H9 (cell line): ENCODE measurements around the gene TBX1. TPM values are rescaled to one million over a fixed set of nuclear protein-coding genes. Genes with fewer than 3 reads are reported as not detected.

Experiments
- DNase-seq: peaks from one replicate; pipeline ENCODE4 v3.0.0-alpha.2; 2017
- H2AFZ ChIP-seq: one replicate; pipeline ENCODE4 v1.6.1; 2013; ENCODE audit warnings: mild to moderate bottlenecking, low read length, control low read depth, moderate library complexity
- H2AK5ac ChIP-seq: 2 replicates; pipeline ENCODE4 v1.6.1; 2013; ENCODE audit warnings: low read length, control low read depth, mixed read lengths; ENCODE audit not compliant: insufficient read length
- H2BK120ac ChIP-seq: one replicate; pipeline ENCODE4 v1.6.1; 2013; ENCODE audit warnings: low read depth, mild to moderate bottlenecking, low read length, control low read depth, inconsistent platforms; ENCODE audit not compliant: poor library complexity, severe bottlenecking
- H2BK12ac ChIP-seq: 2 replicates; pipeline ENCODE4 v1.6.1; 2013; ENCODE audit warnings: low read length, control low read depth, mixed read lengths, low read depth; ENCODE audit not compliant: insufficient read length
- H2BK15ac ChIP-seq: 2 replicates; pipeline ENCODE4 v1.6.1; 2013; ENCODE audit warnings: low read depth, low read length, control low read depth
- H2BK20ac ChIP-seq: one replicate; pipeline ENCODE4 v1.6.1; 2013; ENCODE audit warnings: low read depth, mild to moderate bottlenecking, low read length, control low read depth, inconsistent platforms; ENCODE audit not compliant: poor library complexity, severe bottlenecking
- H2BK5ac ChIP-seq: 2 replicates; pipeline ENCODE4 v1.6.1; 2013; ENCODE audit warnings: low read length, control low read depth, mixed read lengths; ENCODE audit not compliant: insufficient read length
- H3K14ac ChIP-seq: 2 replicates; pipeline ENCODE4 v1.6.1; 2013; ENCODE audit warnings: low read length, control low read depth; ENCODE audit not compliant: insufficient read depth
- H3K18ac ChIP-seq: 2 replicates; pipeline ENCODE4 v1.6.1; 2013; ENCODE audit warnings: low read depth, mild to moderate bottlenecking, mixed read lengths, low read length, control low read depth; ENCODE audit not compliant: insufficient read length
- H3K23ac ChIP-seq: 2 replicates; pipeline ENCODE4 v1.6.1; 2013; ENCODE audit warnings: low read length, control low read depth, mixed read lengths, low read depth; ENCODE audit not compliant: insufficient read length
- H3K23me2 ChIP-seq: 2 replicates; pipeline ENCODE4 v1.6.1; 2013; ENCODE audit warnings: low read depth, mild to moderate bottlenecking, mixed read lengths, low read length, control low read depth; ENCODE audit not compliant: insufficient read length, poor library complexity, severe bottlenecking
- H3K27ac ChIP-seq: 2 replicates; pipeline ENCODE4 v1.5.1; 2013; ENCODE audit warnings: low read length, control low read depth, mixed read lengths, low read depth; ENCODE audit not compliant: insufficient read length
- H3K27me3 ChIP-seq: 2 replicates; pipeline ENCODE4 v1.6.1; 2013; ENCODE audit warnings: low read length, control low read depth, inconsistent platforms; ENCODE audit not compliant: insufficient read depth
- H3K4ac ChIP-seq: 2 replicates; pipeline ENCODE4 v1.6.1; 2013; ENCODE audit warnings: low read depth, mild to moderate bottlenecking, control low read depth, inconsistent platforms, low read length, moderate library complexity
- H3K4me1 ChIP-seq: 2 replicates; pipeline ENCODE4 v1.6.1; 2013; ENCODE audit warnings: low read length, control low read depth, inconsistent platforms; ENCODE audit not compliant: insufficient read depth
- H3K4me2 ChIP-seq: 2 replicates; pipeline ENCODE4 v1.6.1; 2013; ENCODE audit warnings: low read length, control low read depth, mixed read lengths; ENCODE audit not compliant: insufficient read length, insufficient read depth
- H3K56ac ChIP-seq: 2 replicates; pipeline ENCODE4 v1.6.1; 2013; ENCODE audit warnings: low read depth, mild to moderate bottlenecking, mixed read lengths, low read length, control low read depth; ENCODE audit not compliant: insufficient read length
- H3K79me1 ChIP-seq: 2 replicates; pipeline ENCODE4 v1.6.1; 2013; ENCODE audit warnings: low read depth, mild to moderate bottlenecking, moderate library complexity, low read length, control low read depth, inconsistent platforms; ENCODE audit not compliant: insufficient read depth, poor library complexity, severe bottlenecking
- H3K79me2 ChIP-seq: 2 replicates; pipeline ENCODE4 v1.6.1; 2013; ENCODE audit warnings: low read length, control low read depth, inconsistent platforms; ENCODE audit not compliant: insufficient read depth
- H3K9ac ChIP-seq: 2 replicates; pipeline ENCODE4 v1.6.1; 2013; ENCODE audit warnings: low read length, control low read depth, mixed read lengths; ENCODE audit not compliant: insufficient read length; ENCODE audit errors: extremely low read depth
- H3K9me3 ChIP-seq: one replicate; pipeline ENCODE4 v1.6.1; 2013; ENCODE audit warnings: low read depth, low read length, inconsistent platforms; ENCODE audit not compliant: control insufficient read depth
- H3T11ph ChIP-seq: one replicate; pipeline ENCODE4 v1.6.1; 2013; ENCODE audit warnings: mild to moderate bottlenecking, low read length, control low read depth, inconsistent platforms
- H4K20me1 ChIP-seq: one replicate; pipeline ENCODE4 v1.6.1; 2013; ENCODE audit not compliant: control insufficient read depth, insufficient read length, insufficient read depth
- H4K5ac ChIP-seq: 2 replicates; pipeline ENCODE4 v1.6.1; 2013; ENCODE audit warnings: low read depth, mild to moderate bottlenecking, mixed read lengths, low read length, control low read depth; ENCODE audit not compliant: insufficient read length
- H4K8ac ChIP-seq: replicated peaks from 2 replicates; pipeline ENCODE4 v1.6.1; 2013; ENCODE audit warnings: low read length, control low read depth, mixed read lengths, low read depth; ENCODE audit not compliant: insufficient read length
- H4K91ac ChIP-seq: 2 replicates; pipeline ENCODE4 v1.6.1; 2013; ENCODE audit warnings: low read depth, mild to moderate bottlenecking, moderate library complexity, mixed read lengths, low read length, control low read depth; ENCODE audit not compliant: insufficient read length
- H3K27ac Mint-ChIP-seq, 3 experiments: 2 replicates in 2 of 3; 3 replicates in 1 of 3; pipeline ENCODE4 v1.8.0; 2020 to 2021; ENCODE audit warnings: mixed read lengths in 3 of 3, mild to moderate bottlenecking in 1 of 3, moderate library complexity in 1 of 3
- H3K27me3 Mint-ChIP-seq: 2 replicates; pipeline ENCODE4 v1.8.0; 2021; ENCODE audit warnings: low read depth, mild to moderate bottlenecking, moderate library complexity, mixed read lengths
- H3K36me3 Mint-ChIP-seq, 3 experiments: 2 replicates in 2 of 3; 3 replicates in 1 of 3; pipeline ENCODE4 v1.8.0; 2020 to 2021; ENCODE audit warnings: low read depth in 3 of 3, mixed read lengths in 3 of 3; ENCODE audit not compliant: insufficient read depth in 1 of 3
- H3K4me1 Mint-ChIP-seq, 2 experiments: 2 replicates each; pipeline ENCODE4 v1.8.0; 2020; ENCODE audit warnings: mixed read lengths in 2 of 2
- H3K4me3 Mint-ChIP-seq, 2 experiments: 2 replicates in 1 of 2; 3 replicates in 1 of 2; pipeline ENCODE4 v1.8.0; 2020 to 2021; ENCODE audit warnings: mild to moderate bottlenecking in 2 of 2, mixed read lengths in 2 of 2, moderate library complexity in 1 of 2
- H3K9me3 Mint-ChIP-seq, 2 experiments: 2 replicates in 1 of 2; 3 replicates in 1 of 2; pipeline ENCODE4 v1.8.0; 2020; ENCODE audit warnings: mild to moderate bottlenecking in 2 of 2, mixed read lengths in 2 of 2, moderate library complexity in 1 of 2
- CTCF ChIP-seq: fragments of 200-600 bp; sonication (generic); conservative IDR thresholded peaks from 3 replicates; pipeline ENCODE4 v1.8.0; 2021; ENCODE audit warnings: antibody characterized with exemption, mild to moderate bottlenecking
- WGBS: extraction: QIAGEN DNeasy Blood & Tissue Kit; methylation state at CpG from one replicate; pipeline ENCODE4 v1.1.7; 2013; ENCODE audit warnings: missing lambda C conversion rate, low lambda C conversion rate, mixed read lengths; ENCODE audit not compliant: insufficient read length; ENCODE audit errors: extremely low coverage; 5-methylcytosine and 5-hydroxymethylcytosine counted together
- total RNA-seq: library from RNA; stranded (reverse); gene quantifications from 2 replicates; pipeline ENCODE4 v1.2.1, GENCODE V29; 2021

Gene TBX1
- total RNA-seq, 1 experiment from 2014 or later: 2.2 TPM

- Histone ChIP-seq H3K4ac (no peak overlapping the region), H2BK20ac (no peak overlapping the region), H3K56ac (no peak overlapping the region), H3T11ph (no peak overlapping the region), H3K14ac (no peak overlapping the region; the same call in 1 of the 2 replicates), H3K23ac (no peak overlapping the region), H4K91ac (no peak overlapping the region), H4K8ac (no peak overlapping the region), H3K79me2 (no peaks in the 10 kb centered on the region), H2BK5ac (no peak overlapping the region), H2BK15ac (no peak overlapping the region), H3K27ac (no peak overlapping the region), H4K20me1 (peaks cover 7% of the 10 kb centered on the region), H2BK12ac (no peak overlapping the region), H3K4me2 (no peak overlapping the region), H3K27me3 (peaks cover 47% of the 10 kb centered on the region; the same call in 1 of the 2 replicates), H3K23me2 (peaks cover 9% of the 10 kb centered on the region), H3K9ac (no peak overlapping the region), H3K4me1 (no peaks in the 10 kb centered on the region), H3K18ac (no peak overlapping the region), H3K9me3 (no peaks in the 10 kb centered on the region), H3K79me1 (no peaks in the 10 kb centered on the region), H2AK5ac (no peak overlapping the region), H2BK120ac (no peak overlapping the region), H4K5ac (no peak overlapping the region), H2AFZ (no peak overlapping the region)
- H3K4me1 Mint-ChIP-seq: peaks cover 9 to 15% of the 10 kb centered on the region in 2 experiments
- H3K4me3 Mint-ChIP-seq: peak overlapping the region in 1 of 2 experiments; percentile 35; a peak in 1 of 5 replicates
- WGBS: no CpG with 5 or more reads among the region's 61 CpGs
- peaks cover 8 to 19% of the 10 kb centered on the region in 2 experiments; a peak in 3 of 5 replicates for H3K9me3 Mint-ChIP-seq
- no peak for DNase-seq
- no peak overlapping the region for H3K27ac Mint-ChIP-seq
- peaks cover 74% of the 10 kb centered on the region for H3K27me3 Mint-ChIP-seq
- TF ChIP-seq CTCF: no peak
- peaks cover 0 to under 1% (median 0%) of the 10 kb centered on the region in 3 experiments; a peak in 2 of 7 replicates for H3K36me3 Mint-ChIP-seq
Measured at GRCh38 chr22:19727310-19728150, 33.0 kb upstream of the TBX1 start.
